HFF-Myc (cell line): Measurements from ENCODE around the gene CHDH.

Experiments
- DNase-seq: peaks from one replicate; pipeline ENCODE4 v3.0.0-alpha.2; 2011; ENCODE audit warnings: low read depth; ENCODE audit errors: extremely low read depth
- H3K4me3 ChIP-seq: replicated peaks from 2 replicates; pipeline ENCODE4 v1.5.1; 2011; ENCODE audit warnings: low read depth, mild to moderate bottlenecking, control low read depth, low read length
- TF ChIP-seq, protein P1 (sequence below): IDR thresholded peaks from 2 replicates; pipeline ENCODE4 v1.5.1; 2012; ENCODE audit warnings: mild to moderate bottlenecking, low read depth, low read length, control low read depth; ENCODE audit errors: missing control alignments

The CHDH gene

GRCh38 chr3:53819163-53819868 is 26.9 kb downstream of the CHDH start:
- TF ChIP-seq, protein P1, sequence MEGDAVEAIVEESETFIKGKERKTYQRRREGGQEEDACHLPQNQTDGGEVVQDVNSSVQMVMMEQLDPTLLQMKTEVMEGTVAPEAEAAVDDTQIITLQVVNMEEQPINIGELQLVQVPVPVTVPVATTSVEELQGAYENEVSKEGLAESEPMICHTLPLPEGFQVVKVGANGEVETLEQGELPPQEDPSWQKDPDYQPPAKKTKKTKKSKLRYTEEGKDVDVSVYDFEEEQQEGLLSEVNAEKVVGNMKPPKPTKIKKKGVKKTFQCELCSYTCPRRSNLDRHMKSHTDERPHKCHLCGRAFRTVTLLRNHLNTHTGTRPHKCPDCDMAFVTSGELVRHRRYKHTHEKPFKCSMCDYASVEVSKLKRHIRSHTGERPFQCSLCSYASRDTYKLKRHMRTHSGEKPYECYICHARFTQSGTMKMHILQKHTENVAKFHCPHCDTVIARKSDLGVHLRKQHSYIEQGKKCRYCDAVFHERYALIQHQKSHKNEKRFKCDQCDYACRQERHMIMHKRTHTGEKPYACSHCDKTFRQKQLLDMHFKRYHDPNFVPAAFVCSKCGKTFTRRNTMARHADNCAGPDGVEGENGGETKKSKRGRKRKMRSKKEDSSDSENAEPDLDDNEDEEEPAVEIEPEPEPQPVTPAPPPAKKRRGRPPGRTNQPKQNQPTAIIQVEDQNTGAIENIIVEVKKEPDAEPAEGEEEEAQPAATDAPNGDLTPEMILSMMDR, result no peak
- DNase-seq, result no peak
- H3K4me3 ChIP-seq, result no peak overlapping the region

- TF ChIP-seq, protein P1, result no peak
- H3K4me3 ChIP-seq, result no peak overlapping the region
- DNase-seq, result no peak
Observed at GRCh38 chr3:53818221-53819162, 27.7 kb downstream of the CHDH start.

- DNase-seq, result no peak
- no peak overlapping the region for H3K4me3 ChIP-seq
- TF ChIP-seq, protein P1, result no peak
Observed at GRCh38 chr3:53817809-53818208, 28.4 kb downstream of the CHDH start.

DNA sequence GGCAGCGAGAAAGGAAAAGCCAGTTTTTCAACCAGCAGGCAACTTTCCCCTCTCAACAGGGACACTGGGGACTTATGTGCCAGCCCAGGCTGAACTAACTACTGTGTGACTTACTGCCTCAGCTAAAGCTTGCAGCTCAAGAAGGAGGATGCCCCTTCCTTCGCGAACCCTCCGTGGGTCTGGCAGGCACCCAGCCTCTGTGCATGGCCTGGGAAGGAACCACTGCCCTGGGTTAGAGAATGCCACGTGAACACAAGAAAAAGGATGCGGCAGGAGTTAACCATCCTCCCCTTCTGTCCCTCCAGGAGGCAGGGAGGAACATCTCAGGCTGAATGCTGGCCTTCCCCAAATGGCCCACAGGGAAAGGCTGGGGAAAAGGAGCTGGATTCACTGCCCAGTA is 29.0 kb downstream of the CHDH start:
- TF ChIP-seq, protein P1, result no peak
- no peak overlapping the region for H3K4me3 ChIP-seq
- no peak for DNase-seq

DNA sequence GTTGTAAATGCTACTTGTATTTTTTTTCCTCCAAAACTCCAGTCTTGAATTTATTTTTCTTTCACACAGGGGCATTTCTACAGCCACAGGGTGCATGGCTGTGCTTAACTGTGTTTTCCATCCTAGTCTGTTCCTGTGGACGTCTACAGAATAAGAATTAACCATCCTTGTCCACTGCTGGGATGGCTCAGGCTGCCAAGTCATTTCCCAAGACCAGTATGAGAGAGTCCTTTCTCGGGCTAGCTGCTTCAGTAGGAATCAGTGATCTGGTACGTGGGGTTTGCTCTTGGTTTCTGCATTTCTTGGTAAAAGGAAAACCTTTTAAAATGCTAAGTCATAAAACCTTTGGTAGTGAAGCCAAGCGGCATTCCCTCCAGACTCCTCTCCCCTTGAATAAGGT is 29.8 kb downstream of the CHDH start:
- no peak overlapping the region for H3K4me3 ChIP-seq
- DNase-seq, result no peak
- TF ChIP-seq, protein P1, result no peak

GRCh38 chr3:53815651-53816050 is 30.6 kb downstream of the CHDH start:
- TF ChIP-seq, protein P1, result no peak
- DNase-seq, result no peak
- H3K4me3 ChIP-seq, result no peak overlapping the region
